ENCODE measurements around the gene ZBTB32. TPM values are rescaled to one million over a fixed set of nuclear protein-coding genes. Genes with fewer than 3 reads are reported as not detected.

Gene ZBTB32
- total and polyA plus RNA-seq, 7 donors = 3.1 TPM; not detected in 6

DNA sequence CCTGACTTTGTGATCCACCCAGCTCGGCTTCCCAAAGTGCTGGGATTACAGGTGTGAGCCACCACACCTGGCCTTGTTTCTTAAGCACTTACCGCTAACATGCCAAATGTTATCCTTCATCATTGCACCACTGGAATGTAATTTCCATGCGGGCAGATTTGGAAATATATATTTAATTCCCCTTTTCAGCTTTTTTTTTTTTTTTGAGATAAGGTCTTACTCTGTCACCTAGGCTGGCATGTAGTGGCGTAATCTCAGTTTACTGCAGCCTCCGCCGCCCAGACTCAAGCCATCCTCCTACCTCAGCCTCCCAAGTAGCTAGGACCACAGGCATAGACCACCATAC lies 42.4 kb upstream of the ZBTB32 start:
- no peaks in the 10 kb centered on the region for H3K4me1 ChIP-seq
- no peaks in the 10 kb centered on the region for H3K9me3 ChIP-seq
- WGBS, 2 donors = 98 to 100% methylated on average over 6 of the region's 6 CpGs
- H3K27me3 ChIP-seq = no peaks in the 10 kb centered on the region
- H3K4me3 ChIP-seq = no peak overlapping the region
- intact Hi-C loops (cut with DNase I) = no loop called here
- TF ChIP-seq POLR2AphosphoS5 (IDR thresholded peaks at IDR 0.05) (no peak), EP300 (IDR thresholded peaks at IDR 0.05) (no peak), POLR2A (IDR thresholded peaks at IDR 0.05) (no peak)
- TF ChIP-seq, protein P1, sequence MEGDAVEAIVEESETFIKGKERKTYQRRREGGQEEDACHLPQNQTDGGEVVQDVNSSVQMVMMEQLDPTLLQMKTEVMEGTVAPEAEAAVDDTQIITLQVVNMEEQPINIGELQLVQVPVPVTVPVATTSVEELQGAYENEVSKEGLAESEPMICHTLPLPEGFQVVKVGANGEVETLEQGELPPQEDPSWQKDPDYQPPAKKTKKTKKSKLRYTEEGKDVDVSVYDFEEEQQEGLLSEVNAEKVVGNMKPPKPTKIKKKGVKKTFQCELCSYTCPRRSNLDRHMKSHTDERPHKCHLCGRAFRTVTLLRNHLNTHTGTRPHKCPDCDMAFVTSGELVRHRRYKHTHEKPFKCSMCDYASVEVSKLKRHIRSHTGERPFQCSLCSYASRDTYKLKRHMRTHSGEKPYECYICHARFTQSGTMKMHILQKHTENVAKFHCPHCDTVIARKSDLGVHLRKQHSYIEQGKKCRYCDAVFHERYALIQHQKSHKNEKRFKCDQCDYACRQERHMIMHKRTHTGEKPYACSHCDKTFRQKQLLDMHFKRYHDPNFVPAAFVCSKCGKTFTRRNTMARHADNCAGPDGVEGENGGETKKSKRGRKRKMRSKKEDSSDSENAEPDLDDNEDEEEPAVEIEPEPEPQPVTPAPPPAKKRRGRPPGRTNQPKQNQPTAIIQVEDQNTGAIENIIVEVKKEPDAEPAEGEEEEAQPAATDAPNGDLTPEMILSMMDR (IDR thresholded peaks at IDR 0.05) = no peak
- no peak for DNase-seq
- H3K27ac ChIP-seq = no peak overlapping the region
- H3K36me3 ChIP-seq = peaks cover 18 to 92% (median 33%) of the 10 kb centered on the region in 4 donors

DNA sequence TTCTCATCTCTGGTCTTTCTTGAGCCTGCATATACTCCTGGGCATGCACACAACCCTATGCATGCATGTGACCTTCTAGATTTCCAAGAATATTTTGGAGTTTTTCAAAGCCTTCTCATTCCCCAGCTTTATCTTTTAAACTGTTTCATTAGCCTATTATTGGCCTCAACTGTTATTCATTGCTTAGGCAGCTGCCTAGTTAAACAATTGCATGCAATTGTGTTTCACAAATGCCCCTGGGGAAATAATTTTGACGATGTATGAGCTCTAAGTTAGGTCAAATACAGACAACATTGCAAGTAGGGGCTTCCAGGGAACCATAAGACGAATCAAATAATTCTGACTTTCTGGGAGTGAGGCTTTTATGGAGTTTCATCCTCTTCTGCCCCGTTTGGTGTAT lies 40.4 kb upstream of the ZBTB32 start:
- Histone ChIP-seq H3K36me3 (peaks cover 2 to 72% (median 18%) of the 10 kb centered on the region in 4 donors), H3K27ac (no peak overlapping the region), H3K4me3 (no peak overlapping the region), H3K9me3 (no peaks in the 10 kb centered on the region), H3K4me1 (no peaks in the 10 kb centered on the region), H3K27me3 (no peaks in the 10 kb centered on the region)
- 89% methylated on average over 3 of the region's 3 CpGs for WGBS, 2 donors
- intact Hi-C loops (cut with DNase I) = no loop called here
- TF ChIP-seq, protein P1 (IDR thresholded peaks at IDR 0.05) = no peak
- no peak for TF ChIP-seq POLR2AphosphoS5 (IDR thresholded peaks at IDR 0.05)
- no peak for TF ChIP-seq EP300 (IDR thresholded peaks at IDR 0.05)
- no peak for TF ChIP-seq POLR2A (IDR thresholded peaks at IDR 0.05)
- no peak for DNase-seq

DNA sequence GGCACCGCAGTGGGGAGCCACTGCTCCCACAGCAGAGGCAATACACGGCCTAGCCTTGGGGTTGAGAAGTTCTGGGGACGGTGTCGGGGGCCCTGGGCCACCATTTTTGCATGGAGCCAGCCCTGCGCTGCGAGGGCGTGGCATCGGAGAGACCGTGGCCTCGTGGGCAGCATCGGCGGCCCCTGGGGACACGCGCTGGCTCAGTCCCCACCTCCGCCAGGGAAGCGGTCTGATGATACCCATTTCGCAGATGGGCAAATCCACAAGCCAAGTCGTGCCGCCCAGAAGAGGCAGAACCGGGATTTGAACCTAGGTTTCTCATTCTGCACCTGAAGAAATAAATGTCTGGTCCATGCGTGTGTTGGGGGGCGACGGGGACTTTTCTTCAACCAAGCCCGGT lies 39.2 kb upstream of the ZBTB32 start:
- TF ChIP-seq POLR2AphosphoS5 (IDR thresholded peaks at IDR 0.05) = no peak
- TF ChIP-seq EP300 (IDR thresholded peaks at IDR 0.05) = no peak
- H3K36me3 ChIP-seq = peaks cover 0 to 60% (median 7%) of the 10 kb centered on the region in 4 donors
- H3K9me3 ChIP-seq = no peaks in the 10 kb centered on the region
- no peak overlapping the region for H3K27ac ChIP-seq
- H3K4me3 ChIP-seq = no peak overlapping the region
- no peaks in the 10 kb centered on the region for H3K4me1 ChIP-seq
- peak; percentile 35 for DNase-seq
- H3K27me3 ChIP-seq = no peaks in the 10 kb centered on the region
- WGBS, 2 donors = 94 to 97% methylated on average over 24 of the region's 24 CpGs
- intact Hi-C loops (cut with DNase I) = no loop called here

DNA sequence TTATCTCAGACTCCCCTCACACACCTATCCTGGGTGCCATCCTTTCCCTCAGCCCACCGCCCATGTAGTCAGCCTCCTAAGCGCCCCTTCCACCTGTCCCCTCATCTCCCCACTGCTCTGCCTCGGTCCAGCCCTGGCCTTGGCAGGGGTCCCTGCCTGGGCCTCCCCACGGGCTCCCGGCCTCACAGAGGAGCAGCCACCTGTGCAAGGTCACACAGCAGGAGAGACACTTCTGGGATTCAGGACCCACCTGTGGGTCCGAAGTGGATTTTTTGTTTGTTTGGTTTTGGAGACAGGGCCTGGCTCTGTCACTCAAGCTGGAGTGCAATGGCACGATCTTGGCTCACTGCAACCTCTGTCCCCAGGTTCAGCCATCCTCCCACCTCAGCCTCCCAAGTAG lies 38.8 kb upstream of the ZBTB32 start:
- Histone ChIP-seq H3K9me3 (no peaks in the 10 kb centered on the region), H3K27ac (no peak overlapping the region), H3K4me1 (no peaks in the 10 kb centered on the region), H3K4me3 (no peak overlapping the region), H3K36me3 (peaks cover 0 to 56% (median 7%) of the 10 kb centered on the region in 4 donors), H3K27me3 (no peaks in the 10 kb centered on the region)
- 76 to 83% methylated on average over 7 of the region's 7 CpGs for WGBS, 2 donors
- intact Hi-C loops (cut with DNase I) = no loop called here
- TF ChIP-seq POLR2A (IDR thresholded peaks at IDR 0.05) (no peak), EP300 (IDR thresholded peaks at IDR 0.05) (no peak), POLR2AphosphoS5 (IDR thresholded peaks at IDR 0.05) (no peak)
- TF ChIP-seq, protein P1 (IDR thresholded peaks at IDR 0.05) = no peak
- DNase-seq = peak; percentile 52

DNA sequence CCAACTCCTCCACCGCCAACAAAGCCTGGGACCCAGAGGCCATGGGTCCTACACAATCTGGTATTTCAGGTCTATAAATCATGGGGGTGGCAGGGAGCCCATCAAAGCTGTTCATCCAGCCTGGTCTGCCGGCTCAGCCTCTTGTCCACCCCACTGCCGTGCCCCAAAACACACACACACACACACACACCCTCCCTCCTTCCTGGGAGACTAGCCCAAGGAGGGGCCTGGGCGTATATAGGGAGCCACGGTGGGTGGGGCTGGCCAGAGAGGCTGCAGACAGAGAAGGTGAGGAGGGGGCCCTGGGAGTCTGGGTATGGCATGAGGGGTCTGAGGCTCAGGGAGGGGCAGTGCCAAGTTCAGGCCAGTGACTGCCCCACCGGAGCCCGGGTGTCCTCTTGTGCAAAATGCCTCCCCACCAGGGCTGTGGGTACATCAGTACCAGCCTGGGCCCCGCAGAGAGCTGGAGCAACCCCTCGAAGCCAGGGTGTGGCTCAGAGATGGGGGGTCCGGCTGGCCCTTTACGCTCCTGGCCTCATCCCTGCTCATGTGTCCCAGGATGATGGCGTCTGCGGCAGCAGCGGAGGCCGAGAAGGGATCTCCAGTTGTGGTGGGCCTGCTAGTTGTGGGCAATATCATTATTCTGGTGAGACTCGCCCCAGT lies 38.0 kb upstream of the ZBTB32 start, which contains the start of gene UPK1A:
TSS of gene UPK1A (plus strand) at position 267 of the 663 bp plus-strand sequence. CDS start at position 563, 296 bp downstream.
- H3K27me3 ChIP-seq = no peaks in the 10 kb centered on the region
- H3K27ac ChIP-seq = no peak within 1 kb of the TSS
- H3K36me3 ChIP-seq = peaks cover 0 to 48% (median 5%) of the 10 kb centered on the region in 4 donors
- DNase-seq = no peak
- H3K4me3 ChIP-seq = no peak within 1 kb of the TSS
- H3K4me1 ChIP-seq = no peaks in the 10 kb centered on the region
- intact Hi-C loops (cut with DNase I) = no loop called here
- WGBS, 2 donors = 44 to 70% methylated on average over 16 of the region's 16 CpGs
- TF ChIP-seq POLR2AphosphoS5 (IDR thresholded peaks at IDR 0.05) = no peak
- TF ChIP-seq, protein P1 (IDR thresholded peaks at IDR 0.05) = no peak
- no peak for TF ChIP-seq POLR2A (IDR thresholded peaks at IDR 0.05)
- TF ChIP-seq EP300 (IDR thresholded peaks at IDR 0.05) = no peak
- no peaks in the 10 kb centered on the region for H3K9me3 ChIP-seq
